HG03064 (cell line): ENCODE data around the gene ARHGEF10L.

Source experiments
- ATAC-seq: cut with Tn5 transposase; IDR thresholded peaks from one replicate; pipeline ENCODE4 v1.9.1; 2021; ENCODE audit warnings: low read depth; ENCODE audit not compliant: unreplicated experiment

Gene ARHGEF10L

DNA sequence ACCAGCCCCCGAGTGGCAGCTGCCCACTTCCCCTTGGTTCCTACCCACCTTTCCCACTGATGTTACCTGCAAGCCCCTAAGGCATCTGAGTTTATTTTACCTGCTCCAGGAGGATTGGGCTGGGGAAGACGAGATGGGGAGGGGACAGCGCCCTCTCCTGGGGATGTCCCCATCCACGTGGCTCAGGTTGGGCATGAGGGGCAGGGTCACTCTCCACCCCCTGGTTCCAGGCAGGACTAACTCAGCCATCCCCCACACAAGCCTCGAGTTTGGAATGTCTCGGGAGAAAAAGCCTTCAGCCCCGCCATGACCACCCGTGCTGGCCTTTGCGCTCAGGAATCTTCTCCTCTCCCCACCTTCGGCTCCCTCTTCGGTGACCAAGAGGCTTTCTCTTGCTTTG is 90.0 kb downstream of the ARHGEF10L start:
- ATAC-seq: no peak

DNA sequence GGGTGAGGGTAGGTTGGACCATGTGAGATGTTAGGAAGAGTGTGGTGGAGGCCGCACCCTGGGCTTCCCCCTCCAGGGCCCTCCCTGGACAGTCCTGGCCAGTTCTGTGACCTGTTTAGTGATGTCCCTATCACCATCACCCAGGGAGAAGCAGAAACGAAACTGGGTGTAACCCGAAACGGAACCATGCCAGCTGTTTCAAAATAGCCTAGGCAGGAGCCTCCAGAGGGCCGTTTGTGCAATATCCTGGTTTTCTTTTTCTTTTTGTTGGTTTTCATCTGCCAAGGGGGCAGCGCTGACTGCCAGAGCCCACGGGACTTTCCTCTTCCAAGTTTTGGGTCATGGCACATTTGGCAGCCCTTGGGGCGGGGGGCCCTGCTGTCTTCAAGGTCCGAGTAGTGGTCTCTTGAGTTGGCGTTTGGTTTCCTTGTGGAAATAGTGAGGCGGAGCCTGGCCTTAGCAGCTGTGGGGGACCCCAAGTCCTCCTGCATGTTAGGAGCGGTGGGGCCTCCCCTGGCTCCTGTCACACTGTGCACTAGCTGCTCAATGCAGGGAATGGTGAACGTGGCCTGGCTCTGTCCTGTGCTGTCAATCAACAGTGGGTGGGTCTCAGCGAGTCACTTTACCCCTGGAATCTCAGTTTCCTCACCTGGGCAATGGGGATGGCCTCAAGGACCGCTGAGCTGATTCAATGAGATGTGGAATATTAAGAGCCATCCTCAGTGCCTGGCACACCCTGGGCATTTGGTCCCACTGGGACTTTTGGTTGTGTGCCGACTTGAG is 90.7 kb downstream of the ARHGEF10L start:
- ATAC-seq: no peak

DNA sequence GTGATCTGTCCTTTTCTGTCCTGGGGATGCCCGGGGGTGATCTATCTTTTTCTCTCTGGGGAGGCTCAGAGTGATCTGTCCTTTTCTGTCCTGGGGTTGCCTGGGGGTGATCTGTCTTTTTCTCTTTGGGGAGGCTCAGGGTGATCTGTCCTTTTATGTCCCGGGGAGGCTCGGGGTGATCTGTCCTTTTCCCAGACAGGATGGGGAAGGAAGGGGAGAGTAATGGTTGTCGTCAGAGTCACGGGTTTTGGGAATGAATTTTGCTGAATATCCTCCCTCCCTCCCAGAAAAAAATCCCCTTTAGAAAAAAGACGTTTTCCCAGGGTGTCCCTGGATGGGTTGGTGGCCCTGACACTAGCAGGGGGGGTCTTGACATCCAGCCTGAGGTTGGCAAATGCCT is 91.5 kb downstream of the ARHGEF10L start:
- ATAC-seq: no peak

DNA sequence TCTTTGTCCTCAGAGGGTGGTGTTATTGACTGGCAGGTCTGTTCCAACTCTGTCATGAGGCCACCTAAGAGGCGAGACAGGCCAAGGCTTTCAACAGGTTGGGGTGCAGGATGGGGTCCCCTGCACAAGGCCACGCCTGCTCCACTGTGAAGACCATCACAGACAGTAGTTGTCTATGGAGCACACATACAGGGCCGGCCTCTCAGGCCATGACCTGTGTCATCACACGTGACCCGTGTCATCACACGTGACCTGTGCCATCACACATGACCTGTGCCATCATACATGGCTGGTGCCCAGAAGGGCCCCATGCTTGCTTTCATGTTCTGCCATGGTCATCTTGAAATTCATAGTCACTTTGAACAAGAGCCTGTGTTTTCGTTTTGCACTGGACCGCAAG is 91.9 kb downstream of the ARHGEF10L start:
- no peak for ATAC-seq

DNA sequence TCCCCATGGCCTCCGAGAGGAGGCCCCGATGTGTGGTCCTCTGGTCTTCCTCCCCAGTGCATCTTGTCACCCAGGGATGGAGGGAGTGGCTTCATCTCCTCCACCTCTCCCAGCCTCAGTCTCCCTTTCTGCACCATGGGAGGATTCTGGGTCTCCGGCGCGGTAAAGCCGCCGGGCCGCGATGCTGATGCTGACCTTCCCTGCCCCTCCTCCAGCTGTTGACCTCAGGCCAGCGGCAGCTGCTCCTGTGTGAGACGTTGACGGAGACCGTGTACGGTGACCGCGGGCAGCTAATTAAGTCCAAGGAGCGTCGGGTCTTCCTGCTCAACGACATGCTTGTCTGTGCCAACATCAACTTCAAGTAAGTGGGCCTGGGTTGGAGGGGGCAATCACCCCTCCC is 92.6 kb downstream of the ARHGEF10L start:
- ATAC-seq: no peak

DNA sequence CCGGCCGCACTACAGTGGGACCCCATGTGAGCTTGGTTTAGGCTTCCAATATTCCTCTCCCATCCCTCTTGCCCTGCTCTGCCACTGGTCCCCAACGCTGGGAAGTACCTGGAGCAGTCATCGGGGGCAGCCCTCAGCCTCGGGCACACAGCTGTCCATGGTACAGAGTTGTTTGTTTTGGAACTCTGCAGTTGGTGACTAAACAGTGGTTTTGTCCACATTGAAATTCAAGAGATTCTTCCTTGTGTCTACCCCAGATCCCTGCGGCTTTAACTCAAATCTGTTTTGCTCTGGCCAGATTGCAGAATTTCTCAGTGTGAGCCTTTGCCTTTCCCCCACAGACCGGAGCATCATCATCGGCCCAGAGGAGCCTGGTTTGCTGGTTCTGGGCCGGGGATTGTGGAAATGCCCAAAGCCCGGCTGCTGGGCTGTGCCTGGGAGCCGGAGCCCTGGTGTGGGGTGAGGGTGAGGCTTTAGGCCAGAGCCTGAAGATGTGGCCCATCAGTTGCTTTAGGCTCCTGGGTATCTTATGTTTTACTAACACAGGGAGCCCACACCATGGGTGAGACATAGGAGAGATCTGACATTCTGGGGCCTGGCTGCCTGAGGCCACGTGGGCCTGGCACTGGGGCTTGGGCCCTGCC is 93.2 kb downstream of the ARHGEF10L start:
- ATAC-seq: no peak

DNA sequence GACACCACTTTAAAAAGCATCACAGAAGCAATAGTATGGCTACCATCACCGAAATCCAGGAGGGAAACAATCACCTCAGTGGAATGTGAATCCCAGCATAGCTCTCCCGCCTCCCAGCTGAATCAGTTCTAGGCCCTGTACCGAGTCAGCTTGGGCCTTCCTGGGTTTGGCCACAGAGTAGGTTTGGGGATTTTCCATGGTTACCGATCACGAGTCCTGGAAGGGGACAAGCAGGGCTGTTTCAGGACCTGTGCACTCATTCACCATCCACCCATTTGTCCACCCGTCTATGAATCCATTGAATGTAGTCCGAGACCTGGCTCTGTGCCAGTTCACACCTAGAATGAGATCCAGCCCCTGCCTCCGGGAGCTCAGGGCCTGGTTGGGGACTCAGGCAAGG is 94.2 kb downstream of the ARHGEF10L start:
- ATAC-seq: no peak

DNA sequence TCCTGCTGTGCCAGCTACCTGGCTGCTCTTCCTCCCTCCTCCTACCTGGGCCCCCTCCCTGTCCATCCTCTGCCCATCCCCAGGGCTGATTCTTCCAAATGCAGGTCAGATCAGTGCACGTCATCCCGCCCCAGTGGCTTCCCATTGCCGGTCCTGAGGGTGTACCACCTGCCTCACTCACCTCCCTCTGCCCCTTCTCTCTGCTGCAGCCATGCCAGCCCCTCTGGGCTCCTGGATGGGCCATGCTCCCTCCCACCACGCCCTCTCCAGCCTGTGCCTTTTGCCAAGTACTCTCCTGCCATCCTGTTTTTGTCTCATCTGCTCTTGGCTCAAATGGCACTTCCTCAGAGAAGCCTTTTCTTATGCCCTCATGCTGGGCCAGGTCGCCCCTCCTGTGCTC is 95.8 kb downstream of the ARHGEF10L start:
- ATAC-seq: no peak

DNA sequence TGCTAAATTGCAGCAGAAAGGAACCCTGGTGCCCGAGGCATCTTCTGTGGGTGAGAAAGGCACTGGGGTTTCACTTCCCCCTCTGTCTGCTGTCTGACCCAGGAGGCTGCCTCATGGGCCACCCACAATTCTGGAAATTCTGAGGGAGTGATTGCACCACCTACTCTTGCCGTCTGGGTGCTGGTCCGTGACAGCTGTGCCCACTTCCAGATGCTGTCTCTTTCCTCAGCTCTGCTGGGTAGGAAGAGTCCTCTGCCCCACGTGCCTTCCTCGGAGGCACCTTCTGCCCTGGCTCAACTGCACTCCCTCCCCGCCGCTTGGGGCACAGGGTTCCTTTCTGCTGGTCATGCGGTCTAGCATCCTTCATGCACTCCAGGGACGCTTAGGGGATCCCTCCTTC is 96.3 kb downstream of the ARHGEF10L start:
- no peak for ATAC-seq

DNA sequence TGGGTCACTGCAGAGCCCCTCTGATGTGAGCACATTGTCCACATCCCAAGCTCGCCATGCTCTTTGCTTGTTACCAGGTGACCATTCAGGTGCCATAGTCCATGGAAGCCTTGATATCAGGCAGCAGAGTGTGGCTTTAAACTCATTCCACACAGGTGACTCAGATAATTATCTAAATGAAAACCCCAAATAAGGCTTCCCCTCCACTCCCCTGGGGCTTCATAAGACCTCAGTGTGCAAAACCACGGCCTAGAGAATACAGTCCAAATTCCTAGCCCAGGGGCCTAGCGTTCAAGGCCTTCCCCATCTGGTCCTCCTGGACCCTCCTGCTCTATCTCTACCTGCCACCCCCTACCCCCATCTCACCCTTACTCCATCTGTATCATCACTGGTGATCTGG is 97.1 kb downstream of the ARHGEF10L start:
- ATAC-seq: no peak

DNA sequence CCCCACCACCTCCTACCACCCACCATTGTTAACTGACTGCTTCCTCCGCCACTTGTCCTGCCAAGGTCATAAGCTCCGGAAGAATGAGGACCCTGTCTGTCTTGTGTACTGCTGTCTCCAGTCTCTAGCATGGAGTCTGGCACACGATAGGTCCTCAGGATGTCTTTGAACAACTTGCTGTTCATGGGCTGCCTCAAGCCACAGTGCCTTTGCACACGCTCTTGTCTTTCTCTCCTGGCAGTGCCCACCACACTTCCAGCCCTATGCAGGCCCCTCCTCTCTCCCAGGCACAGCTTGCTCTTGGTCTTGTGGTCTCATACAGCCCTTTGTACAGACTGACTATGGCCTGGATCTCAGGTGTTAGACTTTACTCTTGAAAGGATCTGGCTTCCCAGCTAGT is 97.6 kb downstream of the ARHGEF10L start:
- ATAC-seq: no peak

DNA sequence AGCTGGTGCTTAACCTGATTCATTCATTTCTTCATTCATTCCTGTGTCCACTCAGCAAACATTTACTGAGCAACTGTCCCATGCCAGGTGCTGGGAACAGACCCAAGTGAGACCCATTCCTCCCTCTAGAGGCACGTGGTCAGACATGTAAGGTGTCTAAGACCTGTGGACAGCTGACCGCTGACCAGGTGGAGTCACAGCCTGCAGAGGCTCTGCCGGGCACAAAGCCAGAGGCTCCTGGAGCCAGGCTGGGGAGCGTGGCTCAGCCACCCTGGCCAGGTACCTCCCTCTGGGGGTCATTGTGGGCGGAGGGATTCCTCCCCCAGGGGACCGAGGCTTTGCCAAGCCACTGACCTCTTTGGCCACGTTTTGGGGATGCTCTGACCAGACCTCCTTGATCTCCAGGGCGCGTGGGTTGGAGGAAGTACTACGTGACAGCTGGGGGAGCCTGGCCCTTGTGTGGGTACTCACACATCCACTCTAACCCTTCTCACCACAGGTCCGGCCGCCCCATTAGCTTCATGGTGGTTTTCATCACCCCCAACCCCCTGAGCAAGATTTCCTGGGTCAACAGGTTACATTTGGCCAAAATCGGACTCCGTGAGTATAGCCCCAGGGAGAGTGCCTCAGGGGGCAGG is 100.3 kb downstream of the ARHGEF10L start:
- no peak for ATAC-seq

DNA sequence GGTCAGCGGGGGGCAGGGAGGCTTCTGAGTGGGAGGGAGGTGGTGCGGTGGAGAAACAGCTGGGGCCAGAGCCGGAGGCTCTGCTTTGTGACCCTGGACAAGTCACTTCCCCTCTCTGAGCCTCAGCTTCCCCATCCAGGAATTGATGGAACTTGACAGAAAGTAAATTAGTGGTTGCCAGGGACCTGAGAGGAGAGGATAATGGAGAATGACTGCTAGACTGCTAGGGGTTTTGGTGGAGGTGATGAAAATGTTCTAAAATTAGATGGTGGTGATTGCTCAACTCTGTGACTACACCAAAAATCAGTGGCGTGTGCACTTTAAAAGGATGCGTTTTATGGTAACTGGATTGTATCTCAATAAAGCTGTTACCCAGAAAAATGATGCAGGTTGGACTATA is 100.9 kb downstream of the ARHGEF10L start:
- no peak for ATAC-seq

DNA sequence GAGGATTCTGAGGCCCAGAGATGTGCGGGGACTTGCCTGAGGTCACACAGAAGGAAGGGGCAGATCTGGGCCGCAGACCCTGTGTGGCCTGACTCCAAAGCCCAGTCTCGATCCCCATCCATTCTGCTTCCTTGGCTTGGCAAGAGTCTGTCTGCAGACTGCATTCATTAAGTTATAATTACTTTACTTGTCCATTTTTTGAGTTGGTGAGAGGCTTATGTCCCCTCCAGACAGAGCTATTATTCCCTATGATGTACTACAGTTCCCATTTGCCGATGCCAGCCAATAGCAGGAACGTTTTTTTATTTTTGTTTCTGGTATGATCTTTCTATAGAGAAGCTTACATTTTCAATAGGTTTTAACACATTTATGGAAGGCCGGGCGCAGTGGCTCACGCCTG is 101.5 kb downstream of the ARHGEF10L start:
- ATAC-seq: no peak

DNA sequence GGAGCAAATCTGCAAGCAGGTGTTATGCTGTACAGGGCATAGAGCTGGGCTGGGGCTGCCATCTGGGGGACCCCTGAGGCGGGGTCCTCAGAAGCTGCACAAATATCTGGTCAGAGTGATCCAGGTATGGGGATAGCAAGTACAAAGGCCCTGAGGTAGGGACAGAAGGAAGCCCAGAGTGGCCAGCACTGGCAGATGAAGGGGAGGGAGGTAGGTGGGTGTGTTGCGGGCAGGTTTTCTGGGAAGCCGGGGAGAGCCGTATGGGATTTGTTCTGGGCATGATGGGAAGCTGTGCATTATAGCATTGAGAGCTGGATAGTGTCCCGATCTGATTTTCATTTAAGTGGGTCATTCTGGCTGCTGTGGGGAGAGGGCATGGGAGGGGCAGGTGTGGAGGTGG is 102.7 kb downstream of the ARHGEF10L start:
- ATAC-seq: no peak

DNA sequence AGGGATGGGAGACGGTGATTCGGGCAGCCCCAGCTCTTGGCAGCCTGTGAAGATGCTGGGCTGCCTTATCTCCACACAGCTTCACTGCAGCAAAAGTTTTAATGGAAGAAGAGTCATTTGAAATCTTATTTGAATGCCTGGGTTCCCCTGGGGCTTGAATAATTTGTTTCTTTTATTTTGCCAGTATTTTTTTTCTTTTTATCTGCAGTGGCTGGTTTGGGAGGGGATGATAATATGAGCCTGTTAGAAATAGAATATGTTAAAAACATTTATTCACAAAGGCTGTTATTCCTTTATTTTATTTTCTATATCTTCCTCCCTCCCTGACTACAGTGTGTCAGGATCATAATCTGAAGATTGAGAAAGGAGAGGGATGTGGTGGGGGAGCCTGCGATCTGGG is 103.4 kb downstream of the ARHGEF10L start:
- ATAC-seq: no peak

DNA sequence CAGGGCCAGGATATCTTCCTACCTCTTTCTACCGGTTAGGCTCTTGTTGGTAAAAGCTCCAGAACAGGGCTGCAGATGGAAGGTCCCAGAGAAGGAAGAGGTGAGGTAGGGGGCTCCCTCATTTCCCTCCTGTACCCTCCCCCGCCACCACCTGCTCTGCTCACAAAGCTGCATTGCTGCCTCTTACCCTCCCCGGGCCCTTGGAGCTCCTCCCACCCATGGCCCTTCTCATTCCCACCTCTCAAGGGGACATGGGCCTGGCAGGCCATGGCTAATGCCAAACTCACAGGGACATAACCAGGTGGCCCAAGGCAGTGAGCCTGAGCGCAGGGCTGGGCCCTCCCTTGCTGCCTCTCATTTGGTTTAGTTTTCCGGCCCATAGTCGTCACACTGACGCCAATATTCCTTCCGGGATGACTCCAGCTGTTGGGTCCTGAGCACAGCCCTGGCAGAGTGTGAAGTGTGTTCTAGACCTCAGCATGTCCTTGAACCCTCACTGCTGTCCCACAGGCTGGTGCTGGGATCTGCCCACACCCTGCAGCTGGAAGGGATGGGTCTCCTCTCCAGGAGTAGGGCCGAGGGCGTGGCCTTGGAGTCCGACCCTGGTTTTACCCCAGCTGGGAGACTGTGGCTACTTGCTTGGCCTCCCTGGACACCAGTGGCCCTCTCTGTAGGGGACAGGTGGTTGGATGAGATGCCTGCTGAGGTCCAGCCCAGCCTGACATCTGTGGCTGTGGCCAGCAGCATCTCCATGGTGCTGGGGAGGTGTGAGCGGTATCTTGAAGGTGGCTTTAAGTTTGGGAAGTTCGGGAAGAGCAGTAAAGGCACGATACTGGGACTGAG is 104.6 kb downstream of the ARHGEF10L start:
- ATAC-seq: no peak

DNA sequence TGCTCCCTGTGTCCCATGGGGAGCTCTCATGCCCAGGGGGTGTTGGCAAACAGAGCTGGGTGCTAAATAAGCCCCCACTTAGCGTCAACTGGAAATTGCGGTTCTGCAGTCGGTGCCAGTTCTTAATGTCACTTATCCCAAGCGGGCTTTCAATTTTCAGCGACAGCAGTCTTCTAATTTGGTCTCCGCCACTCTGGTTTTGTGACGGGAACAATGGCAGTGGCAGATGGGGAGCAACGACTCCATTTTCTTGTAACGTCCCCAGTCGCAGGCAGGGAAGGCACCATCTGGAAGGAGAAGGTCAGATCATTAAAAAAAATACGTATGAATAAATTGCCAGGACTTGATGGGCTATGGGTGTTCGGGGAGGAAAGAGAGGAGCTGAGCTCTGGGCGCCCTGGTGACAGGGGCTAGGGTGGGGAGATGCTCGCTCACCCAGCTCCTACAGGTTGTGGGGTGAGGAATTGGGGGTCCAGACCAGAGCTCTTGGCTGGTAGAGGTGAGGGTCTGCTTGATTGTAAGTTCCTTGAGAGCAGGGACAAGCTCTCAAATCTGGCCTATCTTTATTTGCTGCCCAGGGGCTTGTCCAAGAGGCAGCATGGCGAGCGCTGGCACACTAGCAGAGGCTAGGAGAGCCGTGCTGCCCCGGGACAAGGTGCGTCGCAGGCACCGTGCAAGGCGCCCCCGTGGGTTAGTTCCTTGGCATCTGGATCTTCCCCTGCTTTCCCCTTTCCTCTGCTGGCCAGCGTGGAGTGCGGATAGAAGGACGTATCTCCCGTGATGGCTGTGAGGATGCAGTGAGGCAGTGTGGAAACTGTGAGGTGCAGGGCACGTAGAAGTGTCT is 105.8 kb downstream of the ARHGEF10L start:
- ATAC-seq: no peak

DNA sequence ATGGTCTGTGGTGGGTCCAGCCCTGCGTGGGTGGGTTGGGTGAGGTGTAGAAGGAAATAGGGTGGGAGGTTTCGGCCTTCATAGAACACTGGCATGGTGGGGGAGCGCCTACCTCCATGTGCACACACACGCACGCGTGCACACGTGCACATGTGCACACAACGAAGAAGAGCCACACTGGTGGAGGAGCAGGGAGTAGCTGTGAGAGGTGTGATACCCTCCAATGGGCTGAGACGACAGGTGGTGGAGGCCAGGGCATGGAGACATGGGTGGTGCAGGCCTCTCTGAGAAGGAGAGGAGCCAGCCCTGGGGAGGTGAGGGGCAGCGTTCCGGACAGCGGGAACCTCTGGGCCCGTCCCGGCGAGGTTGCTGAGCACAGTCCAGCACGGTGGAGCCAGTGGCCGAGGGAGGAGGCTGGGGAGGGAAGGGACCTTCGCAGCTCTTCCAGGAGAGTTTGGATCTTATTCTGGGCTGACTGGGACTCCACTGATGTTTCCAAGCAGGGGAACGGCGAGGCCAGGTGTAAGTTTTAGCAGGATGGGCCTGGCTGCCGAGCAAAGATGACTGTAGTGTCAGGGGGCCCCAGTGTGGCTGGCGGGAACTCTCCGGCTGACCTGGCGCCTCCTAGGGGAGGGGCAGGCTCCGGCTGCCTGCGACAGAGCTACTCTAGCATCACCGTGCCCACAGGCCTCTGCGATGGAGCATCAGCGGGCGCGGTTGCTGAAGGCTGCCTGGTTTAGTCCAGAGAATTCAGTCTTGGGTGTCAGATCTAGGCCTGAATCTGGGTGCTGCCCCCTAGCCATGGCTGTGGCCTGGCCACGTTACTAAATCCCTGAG is 107.2 kb downstream of the ARHGEF10L start:
- ATAC-seq: no peak
